NCI-H524 (cell line): ENCODE data around the gene GRM8.

Source experiments
- DNase-seq, 2 experiments: peaks; one replicate each; lab custom pipeline; 2025; lab: John Stamatoyannopoulos, UW

Gene GRM8

GRCh38 chr7:126511046-126511445 is 741.7 kb downstream of the GRM8 start:
- DNase-seq: no peak

- DNase-seq: peak in 1 of 2 experiments; percentile 48
Measured at GRCh38 chr7:126501617-126502016, 751.1 kb downstream of the GRM8 start.

GRCh38 chr7:126499481-126499880 is 753.3 kb downstream of the GRM8 start:
- no peak for DNase-seq

GRCh38 chr7:126495733-126496132 is 757.0 kb downstream of the GRM8 start:
- no peak for DNase-seq

GRCh38 chr7:126495001-126495400 is 757.7 kb downstream of the GRM8 start:
- DNase-seq: no peak

GRCh38 chr7:126493801-126494200 is 758.9 kb downstream of the GRM8 start:
- no peak for DNase-seq

- peak in 1 of 2 experiments; percentile 65 for DNase-seq
Measured at GRCh38 chr7:126489874-126490273, 762.9 kb downstream of the GRM8 start.

- no peak for DNase-seq
Measured at GRCh38 chr7:126487728-126488442, 764.9 kb downstream of the GRM8 start.

GRCh38 chr7:126486806-126487205 is 765.9 kb downstream of the GRM8 start:
- no peak for DNase-seq

GRCh38 chr7:126485791-126486190 is 767.0 kb downstream of the GRM8 start:
- no peak for DNase-seq

- peak; percentile 85 to 96 for DNase-seq
Measured at GRCh38 chr7:126483972-126484371, 768.8 kb downstream of the GRM8 start.

GRCh38 chr7:126472825-126473224 is 779.9 kb downstream of the GRM8 start:
- no peak for DNase-seq

- DNase-seq: no peak
Measured at GRCh38 chr7:126462405-126462804, 790.3 kb downstream of the GRM8 start.

- no peak for DNase-seq
Measured at GRCh38 chr7:126460664-126461063, 792.1 kb downstream of the GRM8 start.

- no peak for DNase-seq
Measured at GRCh38 chr7:126453104-126453503, 799.6 kb downstream of the GRM8 start.

GRCh38 chr7:126450269-126450671 is 802.5 kb downstream of the GRM8 start:
- no peak for DNase-seq

GRCh38 chr7:126449611-126450268 is 803.0 kb downstream of the GRM8 start:
- DNase-seq: no peak

GRCh38 chr7:126447984-126448383 is 804.8 kb downstream of the GRM8 start:
- no peak for DNase-seq

GRCh38 chr7:126445991-126446390 is 806.8 kb downstream of the GRM8 start:
- DNase-seq: no peak

GRCh38 chr7:126443951-126444350 is 808.8 kb downstream of the GRM8 start:
- DNase-seq: no peak

- peak in 1 of 2 experiments; percentile 36 for DNase-seq
Measured at GRCh38 chr7:126442908-126443307, 809.8 kb downstream of the GRM8 start.

GRCh38 chr7:126441745-126442144 is 811.0 kb downstream of the GRM8 start:
- no peak for DNase-seq

- DNase-seq: no peak
Measured at GRCh38 chr7:126440542-126440941, 812.2 kb downstream of the GRM8 start.
